Right hindlimb (tissue), 1 donor: ENCODE results near the gene EFHC1.

Experiments used
- DNase-seq: peaks from one replicate; pipeline ENCODE4 v3.0.0-alpha.2; 2018

Gene EFHC1

GRCh38 chr6:52505726-52506409, 85.7 kb downstream of the EFHC1 start:
- DNase-seq: peak; percentile 57

GRCh38 chr6:52506476-52506875, 86.3 kb downstream of the EFHC1 start:
- DNase-seq: no peak

- no peak for DNase-seq
Measured at GRCh38 chr6:52507557-52508260, 87.6 kb downstream of the EFHC1 start.

- no peak for DNase-seq
Measured at GRCh38 chr6:52508261-52508739, 88.2 kb downstream of the EFHC1 start.

- no peak for DNase-seq
Measured at GRCh38 chr6:52509281-52510212, 89.4 kb downstream of the EFHC1 start.

- no peak for DNase-seq
Measured at GRCh38 chr6:52510213-52510562, 90.0 kb downstream of the EFHC1 start.

- peak; percentile 7 for DNase-seq
Measured at GRCh38 chr6:52511163-52511562, 91.0 kb downstream of the EFHC1 start.

- DNase-seq: no peak
Measured at GRCh38 chr6:52511572-52512151, 91.5 kb downstream of the EFHC1 start.

- DNase-seq: peak; percentile 83
Measured at GRCh38 chr6:52512199-52512598, 92.1 kb downstream of the EFHC1 start.

GRCh38 chr6:52513464-52513863, 93.3 kb downstream of the EFHC1 start:
- peak; percentile 14 for DNase-seq

- DNase-seq: no peak
Measured at GRCh38 chr6:52513896-52514295, 93.8 kb downstream of the EFHC1 start.

- no peak for DNase-seq
Measured at GRCh38 chr6:52514514-52514913, 94.4 kb downstream of the EFHC1 start.

- DNase-seq: no peak
Measured at GRCh38 chr6:52515219-52515960, 95.2 kb downstream of the EFHC1 start.

- DNase-seq: no peak
Measured at GRCh38 chr6:52516269-52516668, 96.1 kb downstream of the EFHC1 start.

- no peak for DNase-seq
Measured at GRCh38 chr6:52516943-52517342, 96.8 kb downstream of the EFHC1 start.

GRCh38 chr6:52517502-52518278, 97.5 kb downstream of the EFHC1 start:
- peak; percentile 88 for DNase-seq

- DNase-seq: no peak
Measured at GRCh38 chr6:52518279-52518945, 98.3 kb downstream of the EFHC1 start.

GRCh38 chr6:52519618-52520017, 99.5 kb downstream of the EFHC1 start:
- DNase-seq: no peak

- no peak for DNase-seq
Measured at GRCh38 chr6:52522151-52522626, 102.0 kb downstream of the EFHC1 start.

- no peak for DNase-seq
Measured at GRCh38 chr6:52522655-52523054, 102.5 kb downstream of the EFHC1 start.
